ENCODE measurements around the gene AXIN2. TPM values are rescaled to one million over a fixed set of nuclear protein-coding genes. Genes with fewer than 3 reads are reported as not detected.
"Not testable (repeated sequence)": the region's sequence is repeated elsewhere in the genome, so short reads cannot be mapped to it uniquely, and the experiment has no call there.

AXIN2 gene
- total and polyA plus RNA-seq, 10 of the 15 experiments (the other 5 are each of a cell fraction or from before 2014, with no cell fraction given): 0.47 to 7.8 (median 3.1) TPM

DNA sequence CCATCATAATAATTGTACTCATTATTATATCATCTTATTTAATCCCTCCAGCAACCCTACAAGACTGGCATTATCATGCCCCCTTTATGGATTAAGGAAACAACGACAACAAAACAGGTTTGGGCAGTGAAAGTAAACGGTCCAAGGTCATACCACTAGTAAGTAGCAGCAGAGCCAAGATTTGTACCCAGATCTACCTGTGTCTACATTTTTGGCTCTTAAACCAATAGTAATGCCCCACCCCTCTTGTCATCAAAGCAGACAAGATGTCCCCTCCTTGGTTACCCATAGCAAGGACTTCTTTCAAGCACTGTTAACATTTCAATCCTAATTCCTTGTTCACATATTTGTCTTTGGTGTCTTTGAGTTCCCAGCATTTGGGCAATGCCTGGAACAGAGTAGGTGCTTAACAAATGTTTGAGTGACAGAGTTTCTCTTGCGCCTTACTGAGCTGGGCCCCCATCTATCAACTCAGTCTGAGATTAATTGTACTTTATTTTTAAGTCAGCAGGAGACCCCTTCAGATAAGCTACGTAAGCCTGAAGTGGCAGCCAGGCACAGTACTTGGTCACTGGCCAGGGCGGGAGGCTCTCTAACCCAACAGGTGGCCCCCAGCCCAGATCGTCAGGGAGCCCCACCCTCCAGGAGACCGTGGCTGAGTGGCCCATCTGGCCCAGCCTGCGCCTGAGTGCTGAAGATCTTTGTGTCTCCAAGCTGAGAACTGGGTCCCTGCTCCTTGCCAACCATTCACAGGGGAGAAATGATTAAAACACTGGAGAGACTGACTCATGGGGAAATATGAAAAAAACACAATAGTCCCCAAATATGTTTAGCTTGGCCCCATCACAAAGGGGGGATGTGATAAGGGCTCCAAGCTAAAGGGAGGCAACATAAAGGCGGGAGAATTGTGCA is 75.8 kb downstream of the AXIN2 start:
- Histone ChIP-seq H3K4me1 (ENCODE audit: control insufficient read depth, insufficient read depth, low read length) (no peaks in the 10 kb centered on the region), H3K36me3 (ENCODE audit: control insufficient read depth in 2 of 2, insufficient read depth in 2 of 2, low read length in 1 of 2) (no peaks in the 10 kb centered on the region), H3K9me3 (replicated peaks; ENCODE audit: control insufficient read depth, insufficient read depth, low read length) (no peaks in the 10 kb centered on the region; the same call in 2 of the 3 replicates), H3K27me3 (replicated peaks in 1 of 2; ENCODE audit: control insufficient read depth in 2 of 2, insufficient read depth in 2 of 2, low read length in 1 of 2) (no peaks in the 10 kb centered on the region), H3K9ac (ENCODE audit: control insufficient read depth, insufficient read depth, low read length) (no peak overlapping the region), H2AFZ (ENCODE audit: control insufficient read depth, low read depth, low read length) (no peak overlapping the region), H4K20me1 (ENCODE audit: control insufficient read depth, insufficient read depth) (no peaks in the 10 kb centered on the region), H3K4me2 (ENCODE audit: control insufficient read depth, insufficient read depth) (no peak overlapping the region), H3K27ac (ENCODE audit: control insufficient read depth, insufficient read depth) (no peak overlapping the region), H3K4me3 (no peak overlapping the region), H3K79me2 (ENCODE audit: control insufficient read depth, insufficient read depth, low read length) (no peaks in the 10 kb centered on the region)
- WGBS (ENCODE audit: insufficient coverage, insufficient replicate concordance, low lambda C conversion rate, missing lambda C conversion rate): 32% methylated on average over 9 of the region's 9 CpGs
- ChIA-PET POLR2A (no interaction called here), RAD21 (ENCODE audit: unreplicated experiment) (no interaction called here), CTCF (no interaction called here), SMC1A (ENCODE audit: uncharacterized antibody, unreplicated experiment) (interaction anchor here (0.5 kb wide), 1 partner anchor 378 kb away, joined by 3 read pairs; no protein-coding TSS in a partner anchor)
- ATAC-seq: no peak
- no peak for DNase-seq (ENCODE audit: low read depth, low spot score)
- intact Hi-C loops (cut with micrococcal nuclease; ENCODE audit: unreplicated experiment): no loop called here
- in situ Hi-C loops (cut with MboI): no loop called here
- FAIRE-seq: no peak
- TF ChIP-seq, protein P1, sequence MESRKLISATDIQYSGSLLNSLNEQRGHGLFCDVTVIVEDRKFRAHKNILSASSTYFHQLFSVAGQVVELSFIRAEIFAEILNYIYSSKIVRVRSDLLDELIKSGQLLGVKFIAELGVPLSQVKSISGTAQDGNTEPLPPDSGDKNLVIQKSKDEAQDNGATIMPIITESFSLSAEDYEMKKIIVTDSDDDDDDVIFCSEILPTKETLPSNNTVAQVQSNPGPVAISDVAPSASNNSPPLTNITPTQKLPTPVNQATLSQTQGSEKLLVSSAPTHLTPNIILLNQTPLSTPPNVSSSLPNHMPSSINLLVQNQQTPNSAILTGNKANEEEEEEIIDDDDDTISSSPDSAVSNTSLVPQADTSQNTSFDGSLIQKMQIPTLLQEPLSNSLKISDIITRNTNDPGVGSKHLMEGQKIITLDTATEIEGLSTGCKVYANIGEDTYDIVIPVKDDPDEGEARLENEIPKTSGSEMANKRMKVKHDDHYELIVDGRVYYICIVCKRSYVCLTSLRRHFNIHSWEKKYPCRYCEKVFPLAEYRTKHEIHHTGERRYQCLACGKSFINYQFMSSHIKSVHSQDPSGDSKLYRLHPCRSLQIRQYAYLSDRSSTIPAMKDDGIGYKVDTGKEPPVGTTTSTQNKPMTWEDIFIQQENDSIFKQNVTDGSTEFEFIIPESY (IDR thresholded peaks at IDR 0.05): no peak
- TF ChIP-seq, protein P2, sequence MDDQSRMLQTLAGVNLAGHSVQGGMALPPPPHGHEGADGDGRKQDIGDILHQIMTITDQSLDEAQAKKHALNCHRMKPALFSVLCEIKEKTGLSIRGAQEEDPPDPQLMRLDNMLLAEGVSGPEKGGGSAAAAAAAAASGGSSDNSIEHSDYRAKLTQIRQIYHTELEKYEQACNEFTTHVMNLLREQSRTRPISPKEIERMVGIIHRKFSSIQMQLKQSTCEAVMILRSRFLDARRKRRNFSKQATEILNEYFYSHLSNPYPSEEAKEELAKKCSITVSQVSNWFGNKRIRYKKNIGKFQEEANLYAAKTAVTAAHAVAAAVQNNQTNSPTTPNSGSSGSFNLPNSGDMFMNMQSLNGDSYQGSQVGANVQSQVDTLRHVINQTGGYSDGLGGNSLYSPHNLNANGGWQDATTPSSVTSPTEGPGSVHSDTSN (IDR thresholded peaks at IDR 0.05; ENCODE audit: insufficient replicate concordance, low read depth, low read length): no peak
- TF ChIP-seq SREBF2 (IDR thresholded peaks at IDR 0.05; ENCODE audit: low read length): no peak
- no TSS peak for BruUV-seq (replicated peaks)

DNA sequence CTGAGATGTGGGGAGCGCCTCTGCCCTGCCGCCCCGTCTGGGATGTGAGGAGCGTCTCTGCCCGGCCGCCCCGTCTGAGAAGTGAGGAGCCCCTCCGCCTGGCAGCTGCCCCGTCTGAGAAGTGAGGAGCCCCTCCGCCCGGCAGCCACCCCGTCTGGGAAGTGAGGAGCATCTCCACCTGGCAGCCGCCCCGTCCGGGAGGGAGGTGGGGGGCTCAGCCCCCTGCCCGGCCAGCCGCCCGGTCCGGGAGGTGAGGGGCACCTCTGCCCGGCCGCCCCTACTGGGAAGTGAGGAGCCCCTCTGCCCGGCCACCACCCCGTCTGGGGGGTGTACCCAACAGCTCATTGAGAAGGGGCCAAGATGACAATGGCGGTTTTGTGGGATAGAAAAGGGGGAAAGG is 77.0 kb downstream of the AXIN2 start:
- POLR2A ChIA-PET; H3K4me2 ChIP-seq (ENCODE audit: control insufficient read depth, insufficient read depth); FAIRE-seq; H3K9me3 ChIP-seq (replicated peaks; ENCODE audit: control insufficient read depth, insufficient read depth, low read length); H3K4me3 ChIP-seq; H3K27me3 ChIP-seq (replicated peaks in 1 of 2; ENCODE audit: control insufficient read depth in 2 of 2, insufficient read depth in 2 of 2, low read length in 1 of 2); intact Hi-C loops (cut with micrococcal nuclease; ENCODE audit: unreplicated experiment); BruUV-seq (replicated peaks); H3K4me1 ChIP-seq (ENCODE audit: control insufficient read depth, insufficient read depth, low read length); H3K36me3 ChIP-seq (ENCODE audit: control insufficient read depth in 2 of 2, insufficient read depth in 2 of 2, low read length in 1 of 2); DNase-seq (ENCODE audit: low read depth, low spot score); H4K20me1 ChIP-seq (ENCODE audit: control insufficient read depth, insufficient read depth); H3K79me2 ChIP-seq (ENCODE audit: control insufficient read depth, insufficient read depth, low read length); H3K27ac ChIP-seq (ENCODE audit: control insufficient read depth, insufficient read depth); H2AFZ ChIP-seq (ENCODE audit: control insufficient read depth, low read depth, low read length); SMC1A ChIA-PET (ENCODE audit: uncharacterized antibody, unreplicated experiment); RAD21 ChIA-PET (ENCODE audit: unreplicated experiment); H3K9ac ChIP-seq (ENCODE audit: control insufficient read depth, insufficient read depth, low read length); in situ Hi-C loops (cut with MboI); CTCF ChIA-PET; ATAC-seq: not testable (repeated sequence)
- WGBS (ENCODE audit: insufficient coverage, insufficient replicate concordance, low lambda C conversion rate, missing lambda C conversion rate): 57% methylated on average over 18 of the region's 24 CpGs
